Liver (tissue), 9 donors: ENCODE data around the gene PRAMEF1. TPM values are rescaled to one million over a fixed set of nuclear protein-coding genes. Genes with fewer than 3 reads are reported as not detected.

Experiments
- DNase-seq: peaks from one replicate; pipeline ENCODE4 v3.0.0-alpha.2; 2017; ENCODE audit warnings: low spot score
- H3K27ac ChIP-seq, 2 donors: one replicate each; pipeline ENCODE4 v1.7.0; 2013; ENCODE audit warnings: inconsistent platforms in 2 of 2, low read length in 2 of 2, control low read depth in 1 of 2, low read depth in 1 of 2, mild to moderate bottlenecking in 1 of 2
- H3K27me3 ChIP-seq, 4 donors: one replicate each; pipeline versions ENCODE4 v1.6.1 to v1.7.0; 2013; ENCODE audit warnings: low read length in 3 of 4, inconsistent platforms in 1 of 4, mild to moderate bottlenecking in 1 of 4, moderate library complexity in 1 of 4; ENCODE audit not compliant: control insufficient read depth in 4 of 4, insufficient read depth in 4 of 4
- H3K36me3 ChIP-seq, 4 donors: one replicate each; pipeline versions ENCODE4 v1.6.1 to v1.7.0; 2013; ENCODE audit warnings: low read length in 3 of 4, mild to moderate bottlenecking in 3 of 4, low read depth in 1 of 4, moderate library complexity in 1 of 4; ENCODE audit not compliant: control insufficient read depth in 4 of 4, insufficient read depth in 3 of 4
- H3K4me1 ChIP-seq, 4 donors: one replicate each; pipeline versions ENCODE4 v1.6.1 to v1.7.0; 2013; ENCODE audit warnings: low read length in 3 of 4, mild to moderate bottlenecking in 3 of 4, moderate library complexity in 1 of 4; ENCODE audit not compliant: control insufficient read depth in 4 of 4, insufficient read depth in 4 of 4
- H3K4me3 ChIP-seq, 3 donors: one replicate each; pipeline versions ENCODE4 v1.6.1 to v1.7.0; 2013; ENCODE audit warnings: low read length in 3 of 3, control low read depth in 1 of 3, low read depth in 1 of 3, mild to moderate bottlenecking in 1 of 3
- H3K9ac ChIP-seq, 2 donors: one replicate each; pipeline ENCODE4 v1.7.0; 2013; ENCODE audit warnings: low read length in 2 of 2, mild to moderate bottlenecking in 2 of 2, moderate library complexity in 2 of 2, control low read depth in 1 of 2, low read depth in 1 of 2
- H3K9me3 ChIP-seq, 4 donors: one replicate each; pipeline versions ENCODE4 v1.6.1 to v1.7.0; 2013; ENCODE audit warnings: low read length in 3 of 4; ENCODE audit not compliant: control insufficient read depth in 4 of 4
- FOXA1 ChIP-seq: IDR thresholded peaks from 2 replicates; pipeline ENCODE4 v1.6.1; 2016; ENCODE audit warnings: antibody characterized with exemption
- FOXA2 ChIP-seq: IDR thresholded peaks from 2 replicates; pipeline ENCODE4 v1.6.1; 2016; ENCODE audit warnings: antibody characterized with exemption
- GABPA ChIP-seq, 2 donors: IDR thresholded peaks in 1 of 2; conservative IDR thresholded peaks in 1 of 2; 2 replicates each; pipeline ENCODE4 v1.6.1; 2016; ENCODE audit warnings: antibody characterized with exemption in 2 of 2, mild to moderate bottlenecking in 1 of 2, moderate library complexity in 1 of 2
- HNF4A ChIP-seq, 2 donors: conservative IDR thresholded peaks; 2 replicates each; pipeline ENCODE4 v1.6.1; 2016; ENCODE audit warnings: antibody characterized with exemption in 2 of 2, mild to moderate bottlenecking in 2 of 2
- HNF4G ChIP-seq: IDR thresholded peaks from 2 replicates; pipeline ENCODE4 v1.6.1; 2016; ENCODE audit warnings: antibody characterized with exemption
- RAD21 ChIP-seq, 2 donors: IDR thresholded peaks; 2 replicates each; pipeline ENCODE4 v1.6.1; 2016; ENCODE audit warnings: antibody characterized with exemption in 2 of 2, mild to moderate bottlenecking in 2 of 2
- RXRA ChIP-seq, 2 donors: IDR thresholded peaks; 2 replicates each; pipeline ENCODE4 v1.6.1; 2017 to 2018; ENCODE audit warnings: antibody characterized with exemption in 2 of 2, mild to moderate bottlenecking in 1 of 2
- SP1 ChIP-seq: IDR thresholded peaks from 2 replicates; pipeline ENCODE4 v1.6.1; 2018; ENCODE audit warnings: antibody characterized with exemption, mild to moderate bottlenecking
- TAF1 ChIP-seq: conservative IDR thresholded peaks from 2 replicates; pipeline ENCODE4 v1.6.1; 2016; ENCODE audit warnings: antibody characterized with exemption, mild to moderate bottlenecking
- YY1 ChIP-seq: IDR thresholded peaks from 2 replicates; pipeline ENCODE4 v1.6.1; 2016; ENCODE audit warnings: antibody characterized with exemption, mild to moderate bottlenecking
- WGBS: extraction: QIAGEN DNeasy Blood & Tissue Kit; methylation state at CpG from one replicate; pipeline ENCODE4 v1.1.7; 2013; 5-methylcytosine and 5-hydroxymethylcytosine counted together
- polyA plus RNA-seq, 2 donors: library from polyadenylated mRNA; stranded (reverse) in 1 of 2; unstranded in 1 of 2; fragments of 200-250 nt in 1 of 2; fragments of >200 nt in 1 of 2; fragmentation: Nextera tagmentation in 1 of 2; extraction: Ambion mirVana in 1 of 2; gene quantifications; one replicate each; pipeline versions ENCODE4 v1.2.1 to v1.2.3, GENCODE V29; 2013 to 2015
- total RNA-seq, 2 donors: library from RNA; depleted of rRNA; stranded (reverse); fragments of >200 nt; gene quantifications; one replicate each; pipeline ENCODE4 v1.2.3, GENCODE V29; 2014
- TF ChIP-seq, protein P1 (sequence below): IDR thresholded peaks from 2 replicates; pipeline ENCODE4 v1.6.1; 2016; ENCODE audit warnings: antibody characterized with exemption, mild to moderate bottlenecking
- TF ChIP-seq, protein P2 (sequence below): IDR thresholded peaks from 2 replicates; pipeline ENCODE4 v1.6.1; 2016; ENCODE audit warnings: antibody characterized with exemption
- TF ChIP-seq, protein P3 (sequence below): IDR thresholded peaks from 2 replicates; pipeline ENCODE4 v1.6.1; 2016; ENCODE audit warnings: antibody characterized with exemption
- TF ChIP-seq, protein P4 (sequence below): fragments of 150-350 bp; IDR thresholded peaks from 2 replicates; pipeline ENCODE4 v1.5.1; 2017; ENCODE audit warnings: improper control_type of control experiment, low read depth, low read length; ENCODE audit not compliant: missing input control
- donor health status: healthy.
- donor health status: healthy.
- donor health status: healthy.
- donor health status: healthy.
- donor health status: healthy.

The PRAMEF1 gene
- total and polyA plus RNA-seq, 4 donors, result not detected

DNA sequence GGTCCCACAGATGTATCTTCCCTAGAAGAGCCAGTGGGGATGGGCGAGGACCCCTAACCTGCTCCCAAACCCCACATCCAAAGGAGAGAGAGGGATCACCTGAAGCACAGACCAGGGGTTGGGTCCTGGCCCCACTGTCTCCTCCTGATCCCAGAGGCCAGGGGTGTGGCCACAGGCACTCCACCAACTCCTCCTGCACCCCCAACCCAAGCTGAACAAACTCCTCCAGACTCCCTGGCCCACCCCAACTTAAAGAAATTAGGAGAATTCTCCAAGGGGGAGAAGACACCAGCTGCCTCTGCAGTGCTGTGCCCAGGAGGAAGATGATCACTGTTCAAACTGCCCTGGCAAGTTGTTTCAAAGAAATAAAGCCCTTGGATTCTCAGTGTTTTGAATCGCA lies 22.2 kb upstream of the PRAMEF1 start:
- Histone ChIP-seq H3K27ac (no peak overlapping the region), H3K27me3 (peaks cover 0 to 5% (median 0%) of the 10 kb centered on the region in 4 donors), H3K9me3 (no peaks in the 10 kb centered on the region), H3K9ac (no peak overlapping the region), H3K4me3 (no peak overlapping the region), H3K36me3 (no peaks in the 10 kb centered on the region), H3K4me1 (no peaks in the 10 kb centered on the region)
- DNase-seq, result no peak
- TF ChIP-seq, protein P1, sequence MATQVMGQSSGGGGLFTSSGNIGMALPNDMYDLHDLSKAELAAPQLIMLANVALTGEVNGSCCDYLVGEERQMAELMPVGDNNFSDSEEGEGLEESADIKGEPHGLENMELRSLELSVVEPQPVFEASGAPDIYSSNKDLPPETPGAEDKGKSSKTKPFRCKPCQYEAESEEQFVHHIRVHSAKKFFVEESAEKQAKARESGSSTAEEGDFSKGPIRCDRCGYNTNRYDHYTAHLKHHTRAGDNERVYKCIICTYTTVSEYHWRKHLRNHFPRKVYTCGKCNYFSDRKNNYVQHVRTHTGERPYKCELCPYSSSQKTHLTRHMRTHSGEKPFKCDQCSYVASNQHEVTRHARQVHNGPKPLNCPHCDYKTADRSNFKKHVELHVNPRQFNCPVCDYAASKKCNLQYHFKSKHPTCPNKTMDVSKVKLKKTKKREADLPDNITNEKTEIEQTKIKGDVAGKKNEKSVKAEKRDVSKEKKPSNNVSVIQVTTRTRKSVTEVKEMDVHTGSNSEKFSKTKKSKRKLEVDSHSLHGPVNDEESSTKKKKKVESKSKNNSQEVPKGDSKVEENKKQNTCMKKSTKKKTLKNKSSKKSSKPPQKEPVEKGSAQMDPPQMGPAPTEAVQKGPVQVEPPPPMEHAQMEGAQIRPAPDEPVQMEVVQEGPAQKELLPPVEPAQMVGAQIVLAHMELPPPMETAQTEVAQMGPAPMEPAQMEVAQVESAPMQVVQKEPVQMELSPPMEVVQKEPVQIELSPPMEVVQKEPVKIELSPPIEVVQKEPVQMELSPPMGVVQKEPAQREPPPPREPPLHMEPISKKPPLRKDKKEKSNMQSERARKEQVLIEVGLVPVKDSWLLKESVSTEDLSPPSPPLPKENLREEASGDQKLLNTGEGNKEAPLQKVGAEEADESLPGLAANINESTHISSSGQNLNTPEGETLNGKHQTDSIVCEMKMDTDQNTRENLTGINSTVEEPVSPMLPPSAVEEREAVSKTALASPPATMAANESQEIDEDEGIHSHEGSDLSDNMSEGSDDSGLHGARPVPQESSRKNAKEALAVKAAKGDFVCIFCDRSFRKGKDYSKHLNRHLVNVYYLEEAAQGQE, result no peak
- TF ChIP-seq RXRA (IDR thresholded peaks at IDR 0.05) (no peak), YY1 (no peak)
- WGBS, result 41% methylated on average over 2 of the region's 2 CpGs

DNA sequence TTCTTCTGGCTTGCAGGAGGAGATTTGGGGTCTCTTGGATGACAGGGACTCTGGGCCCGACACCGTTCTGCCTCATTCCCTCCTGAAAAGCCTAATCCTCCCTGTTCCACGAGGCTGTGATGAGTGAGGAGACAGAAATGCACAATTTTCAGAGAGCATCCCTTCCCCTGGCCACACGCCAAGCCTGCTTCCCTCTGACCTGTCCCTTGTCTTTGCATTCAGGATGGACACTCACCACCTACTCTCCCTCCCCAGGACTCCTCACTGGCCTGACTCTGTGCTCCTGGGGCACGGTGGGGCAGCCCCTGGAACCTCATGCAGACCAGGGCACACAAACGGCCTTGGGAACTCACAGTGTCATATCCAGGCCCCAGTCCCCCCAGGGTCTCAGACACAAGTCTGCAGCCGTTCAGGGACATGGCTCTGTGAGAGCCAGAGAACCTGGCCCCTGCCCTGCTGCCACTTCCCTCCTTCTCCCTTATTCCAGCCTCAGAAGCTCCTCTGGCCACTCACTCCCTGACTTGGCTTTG lies 21.2 kb upstream of the PRAMEF1 start:
- H3K27me3 ChIP-seq, result peaks cover 0 to 5% (median 0%) of the 10 kb centered on the region in 4 donors
- TF ChIP-seq GABPA (IDR thresholded peaks at IDR 0.05 in 1 of 2, conservative IDR thresholded peaks at IDR 0.05 in 1 of 2), result no peak
- no peak for TF ChIP-seq SP1
- no peak for TF ChIP-seq TAF1
- TF ChIP-seq RXRA (IDR thresholded peaks at IDR 0.05), result no peak
- TF ChIP-seq HNF4G, result no peak
- TF ChIP-seq, protein P2, sequence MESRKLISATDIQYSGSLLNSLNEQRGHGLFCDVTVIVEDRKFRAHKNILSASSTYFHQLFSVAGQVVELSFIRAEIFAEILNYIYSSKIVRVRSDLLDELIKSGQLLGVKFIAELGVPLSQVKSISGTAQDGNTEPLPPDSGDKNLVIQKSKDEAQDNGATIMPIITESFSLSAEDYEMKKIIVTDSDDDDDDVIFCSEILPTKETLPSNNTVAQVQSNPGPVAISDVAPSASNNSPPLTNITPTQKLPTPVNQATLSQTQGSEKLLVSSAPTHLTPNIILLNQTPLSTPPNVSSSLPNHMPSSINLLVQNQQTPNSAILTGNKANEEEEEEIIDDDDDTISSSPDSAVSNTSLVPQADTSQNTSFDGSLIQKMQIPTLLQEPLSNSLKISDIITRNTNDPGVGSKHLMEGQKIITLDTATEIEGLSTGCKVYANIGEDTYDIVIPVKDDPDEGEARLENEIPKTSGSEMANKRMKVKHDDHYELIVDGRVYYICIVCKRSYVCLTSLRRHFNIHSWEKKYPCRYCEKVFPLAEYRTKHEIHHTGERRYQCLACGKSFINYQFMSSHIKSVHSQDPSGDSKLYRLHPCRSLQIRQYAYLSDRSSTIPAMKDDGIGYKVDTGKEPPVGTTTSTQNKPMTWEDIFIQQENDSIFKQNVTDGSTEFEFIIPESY, result no peak
- TF ChIP-seq, protein P3, sequence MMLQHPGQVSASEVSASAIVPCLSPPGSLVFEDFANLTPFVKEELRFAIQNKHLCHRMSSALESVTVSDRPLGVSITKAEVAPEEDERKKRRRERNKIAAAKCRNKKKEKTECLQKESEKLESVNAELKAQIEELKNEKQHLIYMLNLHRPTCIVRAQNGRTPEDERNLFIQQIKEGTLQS, result no peak
- no peak for TF ChIP-seq FOXA2
- H3K27ac ChIP-seq, result no peak overlapping the region
- no peak for DNase-seq
- H3K4me1 ChIP-seq, result no peaks in the 10 kb centered on the region
- no peaks in the 10 kb centered on the region for H3K36me3 ChIP-seq
- no peak overlapping the region for H3K4me3 ChIP-seq
- H3K9ac ChIP-seq, result no peak overlapping the region
- WGBS, result 53% methylated on average over 7 of the region's 7 CpGs
- no peaks in the 10 kb centered on the region for H3K9me3 ChIP-seq

DNA sequence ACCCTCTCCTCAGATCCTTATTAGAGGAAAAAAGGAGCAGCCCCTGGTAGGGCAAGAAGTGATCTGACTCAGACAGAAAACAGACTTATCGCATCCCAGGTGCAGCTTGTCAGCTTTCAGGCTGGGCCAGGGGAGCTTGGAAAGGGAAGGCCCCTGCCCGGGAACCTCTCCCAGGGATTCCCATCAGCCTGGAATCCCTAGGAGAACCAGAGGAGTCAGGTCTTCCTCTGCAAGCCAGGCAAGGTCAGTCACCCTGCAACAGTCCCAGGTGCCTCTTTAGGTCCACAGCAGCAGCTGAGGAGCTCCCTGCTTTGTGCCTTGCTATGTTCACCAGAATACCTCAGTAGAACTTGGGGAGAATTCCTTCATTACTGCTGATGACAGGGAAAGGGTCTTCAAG lies 20.6 kb upstream of the PRAMEF1 start:
- H3K9me3 ChIP-seq, result no peaks in the 10 kb centered on the region
- H3K4me3 ChIP-seq, result no peak overlapping the region
- H3K27me3 ChIP-seq, result peaks cover 0 to 5% (median 0%) of the 10 kb centered on the region in 4 donors
- WGBS, result 83% methylated on average over 2 of the region's 2 CpGs
- H3K9ac ChIP-seq, result no peak overlapping the region
- H3K4me1 ChIP-seq, result no peaks in the 10 kb centered on the region
- no peaks in the 10 kb centered on the region for H3K36me3 ChIP-seq
- TF ChIP-seq, protein P4, sequence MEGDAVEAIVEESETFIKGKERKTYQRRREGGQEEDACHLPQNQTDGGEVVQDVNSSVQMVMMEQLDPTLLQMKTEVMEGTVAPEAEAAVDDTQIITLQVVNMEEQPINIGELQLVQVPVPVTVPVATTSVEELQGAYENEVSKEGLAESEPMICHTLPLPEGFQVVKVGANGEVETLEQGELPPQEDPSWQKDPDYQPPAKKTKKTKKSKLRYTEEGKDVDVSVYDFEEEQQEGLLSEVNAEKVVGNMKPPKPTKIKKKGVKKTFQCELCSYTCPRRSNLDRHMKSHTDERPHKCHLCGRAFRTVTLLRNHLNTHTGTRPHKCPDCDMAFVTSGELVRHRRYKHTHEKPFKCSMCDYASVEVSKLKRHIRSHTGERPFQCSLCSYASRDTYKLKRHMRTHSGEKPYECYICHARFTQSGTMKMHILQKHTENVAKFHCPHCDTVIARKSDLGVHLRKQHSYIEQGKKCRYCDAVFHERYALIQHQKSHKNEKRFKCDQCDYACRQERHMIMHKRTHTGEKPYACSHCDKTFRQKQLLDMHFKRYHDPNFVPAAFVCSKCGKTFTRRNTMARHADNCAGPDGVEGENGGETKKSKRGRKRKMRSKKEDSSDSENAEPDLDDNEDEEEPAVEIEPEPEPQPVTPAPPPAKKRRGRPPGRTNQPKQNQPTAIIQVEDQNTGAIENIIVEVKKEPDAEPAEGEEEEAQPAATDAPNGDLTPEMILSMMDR, result no peak
- TF ChIP-seq RAD21 (IDR thresholded peaks at IDR 0.05) (no peak), FOXA1 (no peak), HNF4A (conservative IDR thresholded peaks at IDR 0.05) (no peak), YY1 (no peak)
- TF ChIP-seq, protein P2, result no peak
- H3K27ac ChIP-seq, result no peak overlapping the region
- DNase-seq, result no peak
